Measurements from ENCODE around the gene ANAPC5.
"Not testable (repeated sequence)": the region's sequence is repeated elsewhere in the genome, so short reads cannot be mapped to it uniquely, and the experiment has no call there.

- not testable (repeated sequence) for TF ChIP-seq EZH2phosphoT487 (IDR thresholded peaks at IDR 0.05; ENCODE audit: borderline replicate concordance, low read length); CTCF (conservative IDR thresholded peaks at IDR 0.05; ENCODE audit: low read depth, low read length); EZH2 (IDR thresholded peaks at IDR 0.05; ENCODE audit: low read length, unreplicated experiment)
Measured at GRCh38 chr12:121298411-121298810, 53.8 kb downstream of the ANAPC5 start.
